Measurements from ENCODE around the gene MMP14.

DNA sequence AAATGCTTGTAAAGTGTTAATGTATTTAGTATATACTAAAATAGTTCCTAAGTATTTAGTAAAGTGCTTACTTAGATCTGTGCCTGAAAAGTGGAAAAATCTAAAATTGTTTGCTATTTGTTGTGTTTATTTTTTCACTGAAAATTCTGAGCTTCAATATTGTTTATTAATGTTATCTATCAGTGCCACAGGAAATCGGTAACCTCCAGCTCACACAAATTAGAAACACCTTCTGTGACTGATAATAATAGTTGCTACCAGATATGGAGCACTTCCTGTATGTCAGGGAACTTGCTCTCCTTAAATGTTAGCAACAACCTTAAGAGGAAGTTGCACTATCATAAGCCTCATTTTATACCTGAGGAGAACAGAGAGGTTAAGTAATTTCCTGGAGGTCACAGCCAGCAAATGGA lies 34.4 kb downstream of the MMP14 start:
- TF ChIP-seq EZH2 (IDR thresholded peaks at IDR 0.05; ENCODE audit: low read depth), result no peak
- no peak for TF ChIP-seq CTCF (conservative IDR thresholded peaks at IDR 0.05)

Data from PC-9 (cell line).